Loucy (cell line): ENCODE data around the gene DNAH8.

Source experiments
- CTCF ChIP-seq: fragments of 200-600 bp; sonication (generic); conservative IDR thresholded peaks from 2 replicates; pipeline ENCODE4 v1.5.1; 2014; ENCODE audit warnings: mild to moderate bottlenecking, antibody characterized with exemption, low read length
- EZH2phosphoT487 ChIP-seq: fragments of 200-600 bp; IDR thresholded peaks from 2 replicates; pipeline ENCODE4 v1.6.1; 2018; ENCODE audit warnings: antibody characterized with exemption, mild to moderate bottlenecking, moderate library complexity, borderline replicate concordance

DNA sequence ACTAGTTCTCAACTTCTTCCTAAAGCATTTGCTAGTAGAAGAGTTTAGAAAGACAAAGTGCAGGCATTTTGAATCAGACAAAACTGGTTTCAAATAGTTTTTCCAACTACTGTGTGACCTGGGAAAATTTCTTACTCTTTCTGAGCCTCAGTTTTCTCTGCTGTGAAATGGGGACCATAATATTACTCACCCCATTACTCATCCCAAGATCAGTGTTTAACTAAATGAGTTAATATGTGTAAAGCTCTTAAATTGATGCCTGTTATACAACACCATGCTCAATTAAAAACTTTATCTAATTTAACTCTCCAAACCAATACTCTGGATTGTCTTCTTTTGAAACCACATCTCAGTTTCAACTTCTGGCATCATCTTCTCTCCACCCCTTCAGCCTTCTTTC is 87.4 kb downstream of the DNAH8 start:
- TF ChIP-seq CTCF (no peak), EZH2phosphoT487 (no peak)
